HG03039 (cell line): Measurements from ENCODE around the gene SLC19A1.

Experiments
- ATAC-seq: cut with Tn5 transposase; IDR thresholded peaks from one replicate; pipeline ENCODE4 v1.9.1; 2021; ENCODE audit warnings: mild to moderate bottlenecking, moderate library complexity; ENCODE audit not compliant: unreplicated experiment

Gene SLC19A1

GRCh38 chr21:45472445-45473365 lies 69.5 kb downstream of the SLC19A1 start:
- no peak for ATAC-seq

- ATAC-seq, result no peak
Measured at GRCh38 chr21:45471525-45472221, 70.6 kb downstream of the SLC19A1 start.

- ATAC-seq, result no peak
Measured at GRCh38 chr21:45470773-45471524, 71.3 kb downstream of the SLC19A1 start.

GRCh38 chr21:45470087-45470515 lies 72.1 kb downstream of the SLC19A1 start:
- no peak for ATAC-seq

- ATAC-seq, result no peak
Measured at GRCh38 chr21:45469273-45470086, 72.8 kb downstream of the SLC19A1 start.

- no peak for ATAC-seq
Measured at GRCh38 chr21:45468971-45469272, 73.3 kb downstream of the SLC19A1 start.

GRCh38 chr21:45468051-45468970 lies 73.9 kb downstream of the SLC19A1 start:
- no peak for ATAC-seq

GRCh38 chr21:45467221-45467779 lies 74.9 kb downstream of the SLC19A1 start:
- no peak for ATAC-seq

GRCh38 chr21:45466330-45467220 lies 75.7 kb downstream of the SLC19A1 start:
- no peak for ATAC-seq

GRCh38 chr21:45465611-45466329 lies 76.5 kb downstream of the SLC19A1 start:
- no peak for ATAC-seq

- ATAC-seq, result no peak
Measured at GRCh38 chr21:45465105-45465504, 77.1 kb downstream of the SLC19A1 start.

GRCh38 chr21:45464309-45464708 lies 77.9 kb downstream of the SLC19A1 start:
- no peak for ATAC-seq

- ATAC-seq, result no peak
Measured at GRCh38 chr21:45463871-45464270, 78.4 kb downstream of the SLC19A1 start.

- ATAC-seq, result no peak
Measured at GRCh38 chr21:45461806-45462341, 80.4 kb downstream of the SLC19A1 start.

- no peak for ATAC-seq
Measured at GRCh38 chr21:45461369-45461750, 80.9 kb downstream of the SLC19A1 start.

GRCh38 chr21:45460611-45461368 lies 81.5 kb downstream of the SLC19A1 start:
- ATAC-seq, result no peak
